HG03354 (cell line): ENCODE data around the gene MCTP1.

Experiments
- ATAC-seq: cut with Tn5 transposase; IDR thresholded peaks from one replicate; pipeline ENCODE4 v1.9.1; 2021; ENCODE audit warnings: mild to moderate bottlenecking; ENCODE audit not compliant: unreplicated experiment, poor library complexity, severe bottlenecking

The MCTP1 gene

DNA sequence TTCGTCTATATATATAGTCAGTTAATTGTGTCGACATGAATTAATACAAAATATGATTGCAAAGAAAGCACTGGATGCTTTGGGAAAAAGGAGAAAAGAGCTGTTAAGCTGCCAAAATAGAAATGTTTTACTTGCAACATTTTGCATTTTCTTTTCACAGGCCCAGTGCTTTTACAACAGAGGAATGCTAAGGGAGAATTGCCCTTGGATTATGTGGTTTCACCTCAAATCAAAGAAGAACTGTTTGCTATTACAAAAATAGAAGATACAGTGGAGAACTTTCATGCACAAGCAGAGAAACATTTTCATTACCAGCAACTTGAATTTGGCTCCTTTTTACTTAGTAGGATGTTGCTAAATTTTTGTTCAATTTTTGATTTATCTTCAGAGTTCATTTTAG, 590.2 kb downstream of the MCTP1 start:
- ATAC-seq: no peak

DNA sequence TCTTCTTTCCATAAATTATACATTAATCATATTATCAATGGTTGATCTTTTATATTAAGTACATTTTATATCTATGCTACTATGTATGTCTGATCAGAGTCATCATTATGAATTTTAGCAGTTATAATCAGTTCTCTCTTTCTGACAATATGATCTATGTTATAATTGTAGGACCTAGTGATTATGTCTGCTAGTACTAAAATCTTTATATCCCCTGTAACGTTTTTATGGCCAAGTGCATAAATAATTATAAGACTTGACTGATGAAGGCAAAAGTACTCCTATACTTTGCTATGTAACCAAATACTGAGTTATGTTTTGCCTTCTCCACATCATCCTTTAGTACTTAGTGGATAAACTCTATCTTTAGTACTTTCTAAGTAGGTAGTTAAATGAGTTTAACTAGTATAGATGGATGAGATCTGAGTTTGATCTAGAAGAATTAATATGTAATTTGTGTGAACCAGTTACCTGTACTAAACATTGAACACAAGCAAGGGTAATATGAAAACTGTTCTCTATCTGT, 591.0 kb downstream of the MCTP1 start:
- no peak for ATAC-seq

DNA sequence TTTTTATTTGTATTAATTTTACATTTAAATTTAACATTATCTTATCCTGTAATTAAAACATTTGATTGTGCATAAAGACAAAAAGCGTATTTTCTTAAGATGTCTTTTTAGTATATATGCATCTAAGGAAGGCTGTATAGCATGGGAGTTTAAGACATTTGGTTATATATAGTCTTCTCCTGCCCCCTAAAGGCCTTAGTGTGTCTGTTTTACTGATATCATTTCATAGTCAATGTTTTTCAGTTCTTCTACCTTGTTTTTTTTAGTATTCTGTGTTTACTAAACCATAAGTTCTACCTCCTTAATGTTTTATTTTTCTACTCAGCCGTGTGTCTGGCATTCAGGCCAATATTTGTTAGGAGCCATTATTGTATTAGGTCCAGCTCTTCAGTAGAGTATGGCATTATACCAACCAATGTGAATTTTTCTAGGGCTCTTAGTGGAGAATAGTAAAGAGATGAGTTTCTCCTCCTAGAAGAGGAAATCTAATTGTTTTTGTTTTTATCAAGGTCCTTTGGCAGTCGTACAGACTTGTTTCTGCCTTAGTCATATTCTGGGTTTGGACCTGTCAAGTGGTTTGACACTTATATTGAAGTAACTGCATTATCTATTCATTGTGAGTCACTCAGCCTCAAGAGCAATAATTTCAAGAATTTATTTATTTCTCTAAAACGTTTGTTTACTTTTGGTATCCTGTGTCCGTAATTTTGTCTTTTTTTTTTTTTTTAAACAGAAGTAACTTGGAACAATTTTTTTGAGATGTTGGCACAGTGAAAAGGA, 591.7 kb downstream of the MCTP1 start:
- peak; percentile 72 for ATAC-seq

DNA sequence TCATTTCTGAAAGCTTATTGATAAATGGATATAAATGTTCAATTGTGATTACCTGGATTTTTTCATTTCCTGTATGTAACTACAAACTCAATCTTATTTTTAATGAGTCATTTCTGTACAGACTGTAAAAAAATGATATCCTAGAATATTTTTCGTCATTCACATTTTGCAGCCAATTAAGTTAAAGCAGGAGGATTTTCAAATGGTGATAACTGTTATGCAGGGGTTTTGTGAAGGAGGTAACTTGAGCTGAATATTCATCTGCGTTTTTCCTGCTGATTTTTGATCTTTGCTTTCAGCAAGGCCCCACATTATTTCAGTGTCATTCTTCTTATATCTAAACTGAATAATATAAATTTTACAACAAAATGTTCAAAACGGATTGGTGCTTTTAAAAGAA, 592.3 kb downstream of the MCTP1 start:
- no peak for ATAC-seq

DNA sequence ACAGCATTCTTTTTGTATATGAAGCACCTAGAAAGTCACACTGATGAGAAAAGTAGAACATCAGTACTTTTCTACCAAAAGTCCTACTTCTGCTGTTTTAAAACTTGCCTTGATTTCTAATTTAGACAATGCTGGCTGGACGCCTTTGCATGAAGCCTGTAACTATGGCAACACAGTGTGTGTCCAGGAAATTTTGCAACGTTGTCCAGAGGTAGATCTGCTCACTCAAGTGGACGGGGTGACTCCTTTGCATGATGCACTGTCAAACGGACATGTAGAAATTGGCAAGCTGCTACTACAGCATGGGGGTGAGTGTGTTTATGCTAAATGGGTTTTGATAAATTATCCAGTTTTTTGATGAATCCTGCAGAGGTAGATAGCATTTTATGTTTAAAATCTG, 592.9 kb downstream of the MCTP1 start:
- no peak for ATAC-seq

DNA sequence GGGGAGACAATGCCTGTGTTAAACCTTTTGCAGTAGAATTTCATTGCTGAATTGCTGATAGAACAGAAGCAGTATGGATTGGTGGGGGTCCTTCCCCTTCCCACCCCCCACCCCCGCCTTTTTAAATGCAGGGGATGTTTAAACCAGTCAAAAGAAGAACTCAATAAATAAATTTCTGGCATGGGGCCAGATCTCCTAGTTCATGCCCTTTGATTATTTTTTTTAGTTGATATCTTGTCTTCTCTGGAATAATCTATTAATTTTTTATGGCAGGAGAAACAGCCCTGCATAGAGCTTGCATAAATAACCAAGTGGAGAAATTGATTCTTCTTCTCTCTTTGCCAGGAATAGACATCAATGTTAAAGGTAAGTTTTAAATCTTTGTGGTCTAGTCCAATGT, 593.6 kb downstream of the MCTP1 start:
- ATAC-seq: no peak

DNA sequence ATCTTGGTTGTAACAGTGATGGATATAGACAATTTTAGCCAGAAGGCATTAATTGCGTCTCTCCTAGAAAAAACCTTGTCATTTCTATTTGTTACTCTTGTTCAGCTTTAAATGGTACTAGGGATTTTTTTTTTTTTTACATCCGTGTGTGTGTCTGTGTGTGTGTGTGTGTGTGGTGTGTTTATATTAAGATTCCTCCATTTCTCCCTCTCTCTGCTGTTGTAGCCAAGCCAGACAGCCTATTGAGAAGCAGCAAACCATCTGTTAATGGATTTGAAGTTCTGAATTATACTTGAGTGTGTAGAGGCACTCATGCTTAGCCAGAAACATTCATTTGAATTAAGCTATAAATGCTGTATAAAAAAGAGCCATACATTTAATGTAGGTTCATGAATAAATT, 594.1 kb downstream of the MCTP1 start:
- ATAC-seq: no peak

DNA sequence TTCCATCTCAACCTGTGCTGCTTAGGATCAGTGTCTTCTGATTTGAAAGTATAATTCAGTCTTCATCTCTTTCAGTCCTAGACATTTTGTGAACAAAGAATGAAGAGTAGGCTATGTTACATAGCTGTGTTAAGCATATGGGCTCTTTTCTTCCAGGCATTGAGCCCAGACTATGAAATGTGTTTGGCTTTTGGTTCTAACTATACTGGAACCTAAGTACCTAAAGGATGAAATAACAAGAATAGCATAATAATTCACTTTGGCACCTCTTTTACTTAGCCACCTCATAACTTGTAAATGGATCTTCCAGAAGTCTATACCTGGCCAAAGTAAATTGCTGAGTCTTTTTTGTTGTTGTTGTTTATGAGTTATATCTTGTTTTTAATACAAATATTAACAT, 595.0 kb downstream of the MCTP1 start:
- no peak for ATAC-seq

DNA sequence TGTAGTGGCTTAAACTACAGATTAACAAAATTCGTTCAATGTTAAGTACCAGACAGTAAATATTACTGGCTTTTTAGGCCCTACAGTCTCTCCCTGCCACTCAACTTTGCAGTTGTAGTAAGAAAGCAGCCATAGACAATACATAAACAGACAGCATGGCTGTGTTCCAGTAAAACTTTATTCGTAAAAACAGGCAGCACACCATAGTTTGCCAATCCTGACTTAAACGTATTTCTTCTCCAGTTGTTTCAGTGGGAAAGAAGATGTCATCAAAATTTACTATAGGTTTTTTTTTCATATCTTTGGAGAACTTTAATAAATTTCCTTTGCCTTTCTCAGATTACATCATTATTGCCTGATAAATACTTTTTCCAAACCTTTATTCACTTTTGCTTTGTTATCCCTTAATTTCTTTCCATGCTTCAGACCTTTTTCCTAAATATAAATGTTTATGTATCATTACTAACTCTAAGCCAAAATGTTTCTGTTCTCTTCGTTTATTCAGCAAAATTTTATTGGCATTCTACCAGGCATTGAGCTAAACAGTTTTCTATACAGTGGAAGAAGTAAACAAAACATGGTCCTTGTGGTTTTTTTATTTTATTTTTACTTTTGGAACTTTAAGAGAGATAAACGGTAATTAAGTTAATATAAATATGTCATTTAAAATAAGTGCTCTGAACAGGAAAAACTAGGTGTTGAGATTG, 601.9 kb downstream of the MCTP1 start:
- no peak for ATAC-seq

DNA sequence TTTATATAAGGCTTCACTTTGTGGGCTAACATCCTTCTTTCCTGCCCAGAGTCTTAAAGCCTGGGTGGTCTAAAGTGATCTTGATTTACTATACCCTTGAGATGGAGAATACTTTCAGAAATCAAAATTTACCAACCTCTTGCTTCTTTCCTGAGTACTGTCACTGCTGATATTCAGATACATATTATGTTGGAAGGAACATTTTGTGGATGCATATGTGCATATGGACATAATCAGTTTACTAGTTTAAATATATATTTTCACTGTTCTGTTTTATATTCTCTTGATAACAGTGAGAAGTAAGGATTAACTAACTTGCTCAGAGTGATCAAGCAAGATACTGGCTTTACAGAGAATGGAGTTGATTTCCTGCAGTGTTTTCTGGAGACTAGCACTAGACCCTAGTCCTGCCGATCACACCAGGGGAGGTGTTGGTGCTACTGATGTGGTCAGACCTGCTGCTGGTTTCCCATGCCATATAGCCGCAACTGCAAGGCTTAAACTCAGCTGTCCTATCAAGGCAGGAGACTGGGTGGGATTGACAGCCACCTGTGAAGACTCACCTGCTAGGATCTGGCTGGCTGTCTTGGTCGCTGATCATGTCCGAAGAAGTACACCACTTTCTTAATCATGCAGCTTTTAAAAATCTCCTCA, 608.8 kb downstream of the MCTP1 start:
- ATAC-seq: no peak

DNA sequence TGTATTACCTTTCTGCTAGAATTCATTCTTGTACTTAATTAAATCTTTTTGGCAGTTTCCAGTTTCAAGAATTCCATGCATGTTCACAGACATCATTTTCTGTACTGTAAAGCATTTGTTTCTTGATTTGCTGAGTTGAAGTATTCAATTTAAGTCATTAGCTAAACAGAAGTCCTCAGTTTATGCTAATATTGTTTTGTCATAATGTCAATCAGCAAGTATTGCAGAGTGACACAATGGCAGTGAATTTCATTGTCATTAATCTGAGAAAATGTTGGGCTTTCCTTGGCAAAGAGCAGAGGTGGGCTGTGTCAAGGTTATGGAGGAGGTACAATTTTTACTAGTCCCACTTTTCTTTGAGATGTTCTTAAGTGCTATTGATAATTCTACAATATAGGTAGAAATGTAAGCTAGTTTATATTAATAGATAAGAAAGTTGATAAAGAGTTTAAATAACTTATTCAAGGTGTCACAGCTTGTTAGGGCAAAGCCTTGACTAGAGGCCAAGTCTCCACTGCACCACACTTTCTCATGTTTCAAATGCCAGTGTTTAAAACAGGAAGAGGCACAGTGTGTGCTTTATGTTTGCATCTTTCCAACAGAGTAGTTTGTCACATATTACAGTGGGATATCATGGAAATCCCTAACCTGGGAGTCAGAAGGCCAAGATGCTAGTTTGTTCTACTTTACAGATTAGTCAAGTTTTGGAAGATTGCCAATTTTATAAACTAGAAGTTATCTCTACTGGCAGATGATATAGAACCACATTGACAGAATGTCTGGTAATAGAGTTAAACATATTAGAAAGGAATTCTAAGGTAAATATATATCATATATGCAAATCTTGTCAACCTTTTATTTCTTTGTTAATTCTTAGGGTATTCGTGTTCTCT, 610.2 kb downstream of the MCTP1 start:
- no peak for ATAC-seq

DNA sequence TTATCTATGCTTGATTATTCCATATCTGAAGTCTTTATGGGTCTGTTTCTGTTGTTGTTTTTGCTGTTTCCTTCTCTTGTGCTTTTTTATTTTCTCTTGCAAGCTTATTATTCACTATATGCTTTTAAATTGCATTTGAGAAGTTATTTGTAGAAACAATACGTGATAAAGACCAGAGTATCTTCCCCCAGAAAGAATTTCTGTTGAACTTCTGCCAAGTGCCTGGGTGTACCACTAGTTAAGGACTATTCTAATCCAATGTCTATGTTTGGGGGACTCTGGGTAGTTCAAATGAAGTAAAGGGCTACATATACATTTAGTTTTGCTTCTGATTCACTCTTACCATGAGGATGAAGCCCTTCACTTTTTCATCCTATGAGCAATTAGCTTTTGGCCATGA, 612.1 kb downstream of the MCTP1 start:
- ATAC-seq: no peak

DNA sequence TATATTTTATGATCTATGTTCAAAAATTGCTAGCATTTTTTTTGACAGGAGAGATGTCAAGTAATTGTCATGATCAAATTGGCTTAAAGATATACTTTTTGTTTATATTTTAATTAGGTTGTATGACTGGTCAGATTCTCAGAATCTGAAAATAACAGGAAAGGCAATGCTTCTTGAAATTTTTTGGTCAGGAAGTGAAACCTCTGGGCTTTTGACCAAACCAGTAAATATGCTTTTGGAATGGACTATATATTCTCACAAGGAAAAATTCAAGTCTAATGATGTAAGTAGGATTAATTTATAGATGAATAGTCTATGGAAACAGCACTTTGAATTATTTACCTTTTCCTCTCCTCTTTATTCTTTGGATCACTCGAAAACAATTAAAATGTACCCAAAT, 614.2 kb downstream of the MCTP1 start:
- no peak for ATAC-seq

DNA sequence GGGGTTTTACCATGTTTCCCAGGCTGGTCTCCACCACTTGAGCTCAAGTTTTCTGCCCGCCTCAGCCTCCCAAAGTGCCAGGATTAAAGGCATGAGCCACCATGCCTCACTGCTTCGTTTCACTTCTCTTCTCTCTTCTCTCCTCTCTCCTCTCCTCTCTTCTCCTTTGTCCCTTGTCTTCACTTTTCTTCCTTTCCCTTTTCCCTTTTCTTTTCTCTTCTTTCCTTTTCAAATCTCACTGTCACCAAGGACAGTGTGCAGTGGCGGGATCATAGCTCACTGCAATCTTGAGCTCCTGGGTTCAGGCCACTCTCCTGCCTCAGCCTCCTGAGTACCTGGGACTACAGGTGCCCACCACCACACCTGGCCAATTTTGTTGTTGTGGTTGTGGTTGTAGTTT, 617.0 kb downstream of the MCTP1 start:
- ATAC-seq: no peak

DNA sequence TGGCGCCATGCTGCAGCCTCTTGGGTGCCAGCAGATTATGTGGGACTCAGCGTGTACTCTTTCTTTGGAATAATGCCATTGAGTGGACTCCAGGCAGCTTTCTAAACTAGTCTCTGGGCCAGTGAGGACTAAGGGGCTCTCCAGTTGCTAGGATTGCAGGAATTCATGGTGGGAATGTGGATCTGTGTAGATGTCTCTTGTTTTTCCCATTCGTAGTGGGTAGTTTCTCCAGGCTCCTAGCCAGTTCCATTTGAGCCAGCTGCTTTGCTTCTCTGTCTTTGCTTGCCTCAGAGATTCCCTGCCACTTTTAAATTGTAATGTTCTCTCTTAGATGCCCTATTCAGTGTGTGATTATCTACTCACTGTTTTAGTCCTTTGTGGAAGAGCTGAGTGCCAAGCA, 623.8 kb downstream of the MCTP1 start:
- ATAC-seq: no peak

DNA sequence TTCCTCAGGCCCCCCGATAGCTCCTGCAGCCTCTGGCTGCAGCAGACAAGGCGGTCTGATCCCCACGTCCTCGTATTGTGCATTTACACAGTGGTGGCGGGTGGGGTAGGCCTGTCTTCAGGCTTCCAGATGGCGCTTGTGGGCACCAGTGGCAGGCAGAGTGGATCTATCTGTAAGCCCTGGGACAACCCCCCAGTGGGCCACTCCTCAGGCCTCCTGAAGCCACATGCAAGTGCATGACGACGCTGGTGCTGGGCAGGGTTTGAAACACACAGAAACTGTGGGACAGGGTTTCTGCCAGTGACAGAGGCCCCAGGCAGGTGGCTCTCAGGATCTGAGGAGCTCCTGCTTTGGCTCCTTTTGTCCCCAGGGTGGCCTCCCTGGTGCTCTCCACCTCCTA, 624.4 kb downstream of the MCTP1 start:
- no peak for ATAC-seq

DNA sequence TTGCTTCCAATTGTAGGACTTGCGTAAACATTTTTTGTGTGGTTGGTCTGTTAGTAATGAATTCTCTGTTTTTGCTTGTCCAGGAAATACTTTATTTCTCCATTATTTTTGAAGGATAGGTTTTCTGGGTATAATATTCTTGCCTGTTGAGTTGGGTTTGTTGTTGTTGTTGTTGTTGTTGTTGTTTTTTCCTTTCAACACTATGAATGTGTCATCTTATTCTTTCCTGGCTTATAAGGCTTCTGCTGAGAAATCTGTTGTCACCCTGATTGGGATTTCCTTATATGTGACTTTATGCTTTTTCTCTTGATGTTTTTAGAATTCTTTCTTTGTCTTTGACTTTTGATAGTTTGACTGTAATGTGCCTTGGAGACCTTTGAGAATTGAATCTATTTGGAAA, 626.6 kb downstream of the MCTP1 start:
- ATAC-seq: no peak
